Stimulated activated naive CD8-positive, alpha-beta T cell treated with anti-CD3 and anti-CD28 coated beads, Interleukin-15, Interleukin-2, amounts not matched to agents 100 U/mL and 50 U/mL, for 24 hours (primary cell): ENCODE data around the gene ABT1.
A peak's percentile ranks its signal among the peaks of the same experiment; 100 is the strongest.

Experiments
- ATAC-seq: fragments of 150-1000 bp; cut with Tn5 transposase; one replicate; pipeline ENCODE4 v1.10.0; 2021
- DNase-seq: peaks from one replicate; pipeline ENCODE4 v3.0.0; 2021

ABT1 gene

DNA sequence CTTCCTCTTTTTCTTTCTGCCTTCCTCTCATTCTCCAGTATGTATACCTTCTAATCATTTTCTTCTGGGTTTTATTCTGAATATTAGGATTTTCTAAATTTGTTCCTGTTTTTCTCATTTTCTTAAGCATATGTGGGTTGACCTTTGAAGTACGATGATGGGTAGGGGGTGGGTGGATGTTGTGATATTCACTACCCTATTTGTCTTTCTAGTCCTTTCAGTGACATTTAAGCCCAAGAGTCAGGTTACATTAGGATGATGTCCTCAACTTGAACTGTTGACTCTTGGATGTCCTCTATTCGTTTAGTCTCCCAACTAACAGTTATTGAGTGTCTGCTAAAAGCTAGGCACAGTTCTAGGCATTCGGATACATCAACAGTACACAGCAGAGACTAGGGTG, 7.3 kb downstream of the ABT1 start:
- DNase-seq (no peak), ATAC-seq (peak; percentile 41)

DNA sequence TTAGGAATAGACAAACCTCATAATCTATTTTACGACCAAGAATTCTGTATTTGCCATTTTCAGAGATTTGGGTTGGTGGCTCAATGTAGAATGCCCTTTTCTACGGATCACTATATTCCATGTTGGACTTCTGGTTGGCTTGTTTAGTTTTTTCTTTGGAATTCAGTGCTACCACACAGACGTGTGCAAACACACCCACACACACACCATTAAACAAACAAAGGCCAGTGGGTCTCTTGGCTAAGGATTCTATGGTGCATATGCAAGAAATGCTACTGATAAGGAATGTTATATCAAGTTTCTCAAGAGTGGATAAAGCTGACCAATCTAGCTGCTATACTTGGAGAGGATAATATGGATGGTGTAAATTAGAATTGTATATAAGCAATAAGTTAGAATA, 8.0 kb downstream of the ABT1 start:
- no peak for DNase-seq
- ATAC-seq, result no peak

DNA sequence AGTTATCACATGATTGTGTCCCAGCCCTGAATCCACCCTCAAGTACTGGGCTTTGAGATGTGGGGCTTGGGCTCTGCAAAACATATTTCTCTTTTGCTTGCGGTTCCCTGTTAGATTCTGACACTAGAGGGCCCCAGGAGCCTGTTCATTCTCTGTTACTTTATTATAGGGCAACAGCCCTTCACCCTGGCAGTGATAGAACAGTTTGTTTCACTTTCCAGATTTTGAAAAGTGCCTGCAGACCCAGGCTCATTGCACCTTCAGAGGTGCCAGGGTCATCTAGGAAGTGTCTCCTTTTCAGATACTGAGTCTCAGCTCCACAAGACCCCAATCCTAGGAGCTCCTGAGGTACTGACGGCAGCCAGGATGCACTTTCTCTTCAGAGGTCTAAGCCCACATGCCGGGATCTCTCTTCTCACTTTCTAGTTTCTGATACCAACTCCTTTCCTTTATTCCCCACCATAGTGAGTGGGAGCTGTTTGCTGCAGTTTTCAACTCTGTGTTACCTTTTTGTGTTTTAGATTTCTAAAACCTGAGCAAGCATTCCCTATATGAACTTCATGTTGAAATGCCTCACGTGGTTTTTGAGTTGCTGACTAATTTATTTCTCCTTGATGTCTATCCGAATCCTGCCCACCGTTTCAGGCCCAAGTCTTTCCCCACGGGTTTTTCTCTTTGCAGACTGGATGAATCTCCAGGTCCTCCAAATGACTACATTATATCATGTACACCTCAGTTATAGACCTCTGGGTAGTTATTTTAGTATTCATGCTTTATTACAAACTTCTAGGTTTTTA, 10.9 kb downstream of the ABT1 start:
- ATAC-seq, result peak; percentile 89
- peak; percentile 56 for DNase-seq

DNA sequence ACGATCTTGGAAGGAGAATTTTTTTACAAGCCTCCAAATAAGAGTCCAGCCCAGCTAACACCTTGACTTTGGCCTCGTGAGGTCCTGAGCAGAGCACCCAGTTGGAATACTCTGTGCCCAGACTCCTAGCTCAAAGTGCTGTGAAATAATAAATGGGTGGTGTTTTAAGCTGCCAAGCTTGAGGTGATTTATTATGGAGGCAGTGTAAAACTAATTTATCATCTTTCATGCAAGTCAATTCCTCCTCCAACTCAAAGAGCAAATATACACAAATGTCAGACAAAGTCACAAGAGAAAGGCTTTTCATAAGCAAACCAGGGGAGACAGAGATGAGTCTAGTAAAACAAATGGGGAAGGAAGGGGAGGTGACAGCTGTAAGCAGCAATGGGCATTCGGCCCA, 12.7 kb downstream of the ABT1 start:
- DNase-seq, result no peak
- ATAC-seq, result no peak

DNA sequence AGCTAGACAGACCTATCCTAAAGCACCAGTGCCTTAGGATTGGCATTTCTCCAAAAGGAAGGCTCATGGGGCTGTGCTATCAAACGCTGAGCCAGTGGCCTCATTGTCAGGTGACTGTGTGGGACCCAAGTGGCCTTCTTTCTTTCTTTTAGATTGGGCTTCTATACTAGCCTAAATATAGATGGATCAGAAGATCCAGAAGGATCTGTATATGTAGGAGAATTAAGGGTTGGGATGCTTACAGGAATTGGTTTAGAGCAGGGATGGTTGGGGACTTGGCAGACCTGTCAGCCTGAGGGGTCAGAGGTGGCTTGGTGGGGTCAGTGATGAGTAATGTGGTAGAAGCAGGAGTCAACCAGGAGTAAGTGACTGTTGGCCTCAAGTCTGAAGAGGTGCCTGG, 14.8 kb downstream of the ABT1 start:
- DNase-seq (no peak), ATAC-seq (no peak)

DNA sequence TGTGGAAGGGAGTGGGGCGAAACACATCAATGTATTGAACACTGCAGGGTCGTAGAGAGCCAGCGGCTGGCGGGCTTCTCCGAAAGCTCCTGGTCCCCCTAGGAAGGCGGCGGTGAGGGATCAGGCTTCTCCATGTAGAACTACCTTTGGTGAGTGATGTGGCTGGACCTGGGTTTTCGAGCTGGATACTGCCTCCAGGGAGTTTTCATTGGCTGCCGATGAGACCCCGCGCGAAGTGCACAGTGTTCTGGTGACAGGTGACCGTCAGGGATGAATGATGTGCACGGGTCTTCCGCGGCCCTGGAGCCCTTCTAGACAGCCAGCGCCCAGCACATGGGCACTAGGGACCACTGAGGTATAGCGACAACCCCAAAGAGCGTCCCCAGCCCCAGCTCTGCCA, 16.4 kb downstream of the ABT1 start:
- DNase-seq, result no peak
- no peak for ATAC-seq

DNA sequence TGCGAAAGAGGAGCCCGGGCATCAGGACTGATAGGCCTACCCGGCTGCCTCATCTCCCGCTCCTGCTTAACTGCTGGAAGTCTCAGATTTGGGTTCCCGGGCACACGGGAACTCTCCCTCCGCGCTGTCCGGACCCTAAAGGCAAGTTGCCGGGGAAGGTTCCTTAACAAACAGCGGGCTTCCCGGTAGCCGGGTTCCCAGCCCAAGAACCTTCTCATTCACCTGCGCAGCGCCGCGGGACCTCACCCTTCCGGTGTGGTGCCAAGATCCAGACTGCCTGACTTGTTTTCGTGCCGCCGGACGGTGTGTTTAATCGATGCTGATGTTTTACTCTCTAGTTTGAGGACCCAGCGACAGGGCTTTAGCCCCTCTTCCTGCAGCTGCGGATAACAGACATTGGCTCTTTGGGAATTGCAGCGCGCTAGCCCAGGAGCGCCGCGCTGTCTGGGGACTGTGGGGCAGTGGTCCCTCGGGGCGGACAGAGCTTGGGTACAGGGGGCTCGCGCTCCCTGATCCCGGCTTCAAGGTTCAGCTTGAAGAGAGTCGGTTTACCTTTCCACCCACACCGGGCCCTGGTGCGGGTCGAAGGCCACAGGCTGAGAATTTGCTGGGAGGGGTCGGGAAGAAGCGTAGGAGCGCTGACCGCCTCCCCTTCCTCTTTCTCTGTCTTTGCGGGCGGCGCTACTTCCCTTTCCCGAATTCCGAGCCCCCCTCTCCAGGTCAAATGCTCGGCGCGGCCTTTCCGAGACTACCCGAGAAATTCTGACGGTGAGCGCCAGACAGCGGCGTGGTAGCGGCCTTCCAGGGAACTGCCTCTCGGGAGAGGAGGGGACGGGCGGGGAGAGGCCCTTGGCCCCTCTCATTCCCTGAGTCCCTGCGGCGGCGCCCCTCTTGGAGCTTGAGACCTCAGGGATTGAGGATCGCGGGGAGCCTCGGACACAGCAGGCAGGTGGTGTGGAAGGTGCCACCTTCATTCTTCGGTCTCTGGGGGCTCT, 17.2 kb downstream of the ABT1 start:
- no peak for ATAC-seq
- no peak for DNase-seq

DNA sequence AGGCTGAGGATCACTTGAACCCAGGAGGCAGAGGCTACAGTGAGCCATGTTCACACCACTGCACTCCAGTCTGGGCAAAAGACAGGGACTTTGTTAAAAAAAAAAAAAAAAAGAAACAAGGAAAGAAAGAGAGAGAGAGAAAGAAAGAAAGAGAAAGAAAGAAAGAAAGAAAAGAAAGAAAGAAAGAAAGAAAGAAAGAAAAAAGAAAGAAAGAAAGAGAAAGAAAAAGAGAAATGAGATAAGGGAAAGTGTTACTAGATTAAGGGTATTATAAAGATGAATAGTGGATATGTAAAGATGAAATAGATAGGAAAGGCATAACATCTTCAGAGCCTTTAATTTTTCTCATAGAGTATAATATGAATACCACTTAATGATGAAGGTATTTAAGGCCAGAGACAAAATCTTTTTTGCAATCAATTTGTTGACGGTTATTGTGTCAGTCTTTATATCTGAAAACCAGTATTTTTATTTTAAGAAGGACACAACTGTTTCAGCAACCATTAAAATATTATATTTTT, 26.6 kb downstream of the ABT1 start:
- DNase-seq (no peak), ATAC-seq (no peak)

DNA sequence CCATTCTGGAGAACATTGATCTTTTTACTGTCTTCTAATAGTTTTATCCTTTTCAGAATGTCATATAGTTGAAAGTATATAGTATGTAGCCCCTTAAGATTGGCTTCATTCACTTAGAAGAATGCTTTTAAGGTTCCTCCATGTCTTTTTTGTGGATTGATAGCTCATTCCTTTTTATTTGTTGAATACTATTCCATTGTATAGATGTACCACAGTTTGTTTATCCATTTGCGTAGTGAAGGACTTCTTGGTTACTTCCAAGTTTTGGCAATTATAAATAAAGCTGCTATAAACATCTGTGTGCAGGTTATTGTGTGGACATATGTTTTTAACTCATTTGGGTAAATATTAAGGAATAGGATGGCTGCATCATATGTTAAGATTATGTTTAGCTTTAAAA, 27.8 kb downstream of the ABT1 start:
- ATAC-seq, result no peak
- DNase-seq, result no peak

DNA sequence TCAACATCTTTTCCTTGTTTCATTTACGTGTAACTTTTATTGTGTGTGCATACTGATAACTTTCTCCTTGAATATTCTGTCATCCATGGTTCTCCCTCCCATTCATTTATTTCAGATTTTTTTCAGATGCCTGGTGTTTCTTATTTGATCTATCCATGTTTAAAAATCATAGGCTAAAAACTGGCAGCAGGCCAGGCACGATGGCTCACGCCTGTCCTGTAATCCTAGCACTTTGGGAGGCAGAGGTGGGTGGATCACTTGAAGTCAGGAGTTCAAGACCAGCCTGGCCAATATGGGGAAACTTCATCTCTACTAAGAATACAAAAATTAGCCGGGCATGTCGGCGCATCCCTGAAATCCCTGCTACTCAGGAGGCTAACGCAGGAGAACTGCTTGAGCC, 31.1 kb downstream of the ABT1 start:
- ATAC-seq, result no peak

DNA sequence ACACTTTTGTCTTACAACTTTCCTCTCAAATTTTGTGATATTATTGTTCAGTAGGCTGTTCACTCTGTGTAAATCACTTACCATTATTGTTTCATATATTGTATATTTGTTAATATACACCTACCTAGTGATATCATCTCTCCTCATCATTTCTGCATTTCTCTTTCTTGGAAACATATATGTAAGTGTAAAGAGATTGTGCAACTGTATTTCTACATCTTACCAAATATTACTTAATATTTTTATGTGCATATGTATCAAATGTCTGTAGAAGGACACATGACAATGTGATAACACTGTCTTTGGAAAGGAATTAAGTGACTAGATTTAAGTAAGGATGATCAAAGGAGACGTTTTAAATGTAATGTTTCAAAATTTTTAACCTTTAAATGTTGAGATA, 32.6 kb downstream of the ABT1 start:
- ATAC-seq, result no peak

More for the DNA sequence above, 31.1 kb downstream of the ABT1 start:
- no peak for DNase-seq

DNA sequence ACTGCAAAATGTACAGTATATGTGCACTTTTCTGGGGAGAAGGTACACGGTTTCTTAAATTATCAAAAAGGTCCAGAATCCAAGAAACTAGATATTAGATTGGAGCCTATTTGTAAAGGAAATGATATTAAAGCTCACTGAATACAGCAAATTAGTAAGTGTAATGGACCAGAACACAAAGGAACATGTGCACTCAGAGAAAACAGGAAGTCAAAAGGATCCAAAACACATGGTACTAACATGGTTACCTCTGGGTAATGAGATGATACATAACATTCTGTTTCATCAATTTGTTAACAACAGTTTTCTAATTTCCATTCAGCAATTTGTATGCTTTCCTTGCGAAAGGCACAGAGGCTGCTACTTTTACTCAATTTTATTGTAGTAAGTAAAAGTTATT, 44.1 kb downstream of the ABT1 start:
- no peak for ATAC-seq

More for the DNA sequence above, 32.6 kb downstream of the ABT1 start:
- DNase-seq, result no peak

DNA sequence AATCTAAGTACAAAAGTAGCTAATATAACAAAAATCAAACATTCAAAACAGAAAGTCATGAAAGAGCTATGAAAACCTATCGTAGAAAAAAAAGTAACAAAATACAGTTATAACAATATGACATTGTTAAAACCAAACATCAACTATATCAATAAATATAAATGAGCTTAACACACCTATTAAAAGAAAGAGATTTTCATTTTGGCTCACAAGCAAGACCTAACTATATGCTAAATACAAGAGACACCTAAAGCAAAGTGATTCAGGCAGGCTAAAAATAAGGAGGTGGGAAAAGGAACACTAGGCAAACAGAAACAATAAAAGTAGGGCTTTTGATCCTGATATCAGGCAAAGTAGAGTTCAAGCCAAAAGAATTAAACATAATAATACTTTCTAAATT, 49.3 kb downstream of the ABT1 start:
- no peak for ATAC-seq
- DNase-seq, result no peak

More for the DNA sequence above, 44.1 kb downstream of the ABT1 start:
- DNase-seq, result no peak
